Cardiac fibroblast (primary cell): ENCODE measurements around the gene KISS1R.
A peak's percentile ranks its signal among the peaks of the same experiment; 100 is the strongest.

Experiments
- DNase-seq, 2 donors: peaks; one replicate each; pipeline versions ENCODE4 v3.0.0 to v3.0.0-alpha.2; 2010; ENCODE audit warnings: low read depth in 2 of 2
- H3K4me3 ChIP-seq, 2 donors: replicated peaks in 1 of 2; 1 replicate in 1 of 2; 2 replicates in 1 of 2; pipeline ENCODE4 v1.5.1; 2011; ENCODE audit warnings: low read depth in 2 of 2, low read length in 2 of 2, mild to moderate bottlenecking in 2 of 2, moderate library complexity in 1 of 2
- CTCF ChIP-seq: IDR thresholded peaks from one replicate; pipeline ENCODE4 v1.5.1; 2011; ENCODE audit warnings: low read depth, mild to moderate bottlenecking, low read length, inconsistent platforms

The KISS1R gene

GRCh38 chr19:940591-941291 is 23.6 kb downstream of the KISS1R start:
- DNase-seq: peak in 1 of 2 donors; percentile 36
- H3K4me3 ChIP-seq: no peak overlapping the region

GRCh38 chr19:941292-942132 is 24.4 kb downstream of the KISS1R start:
- no peak for DNase-seq
- H3K4me3 ChIP-seq: no peak overlapping the region
- TF ChIP-seq CTCF: no peak

More at GRCh38 chr19:940591-941291, 23.6 kb downstream of the KISS1R start:
- no peak for TF ChIP-seq CTCF

GRCh38 chr19:942133-942645 is 25.1 kb downstream of the KISS1R start:
- TF ChIP-seq CTCF: no peak
- H3K4me3 ChIP-seq: no peak overlapping the region
- no peak for DNase-seq

GRCh38 chr19:943551-944170 is 26.5 kb downstream of the KISS1R start:
- no peak overlapping the region for H3K4me3 ChIP-seq
- DNase-seq: no peak
- TF ChIP-seq CTCF: no peak

GRCh38 chr19:944171-944567 is 27.0 kb downstream of the KISS1R start:
- peak; percentile 49 to 85 for DNase-seq
- TF ChIP-seq CTCF: no peak
- H3K4me3 ChIP-seq: no peak overlapping the region

- DNase-seq: no peak
- H3K4me3 ChIP-seq: no peak overlapping the region
- no peak for TF ChIP-seq CTCF
Observed at GRCh38 chr19:944663-945241, 27.6 kb downstream of the KISS1R start.
